IPS-NIHi7 (cell line): ENCODE measurements around the gene FAM120C.

Experiments used
- DNase-seq: peaks from one replicate; pipeline ENCODE4 v3.0.0; 2012; ENCODE audit warnings: mixed read lengths; ENCODE audit errors: extremely low spot score

The FAM120C gene, protein sequence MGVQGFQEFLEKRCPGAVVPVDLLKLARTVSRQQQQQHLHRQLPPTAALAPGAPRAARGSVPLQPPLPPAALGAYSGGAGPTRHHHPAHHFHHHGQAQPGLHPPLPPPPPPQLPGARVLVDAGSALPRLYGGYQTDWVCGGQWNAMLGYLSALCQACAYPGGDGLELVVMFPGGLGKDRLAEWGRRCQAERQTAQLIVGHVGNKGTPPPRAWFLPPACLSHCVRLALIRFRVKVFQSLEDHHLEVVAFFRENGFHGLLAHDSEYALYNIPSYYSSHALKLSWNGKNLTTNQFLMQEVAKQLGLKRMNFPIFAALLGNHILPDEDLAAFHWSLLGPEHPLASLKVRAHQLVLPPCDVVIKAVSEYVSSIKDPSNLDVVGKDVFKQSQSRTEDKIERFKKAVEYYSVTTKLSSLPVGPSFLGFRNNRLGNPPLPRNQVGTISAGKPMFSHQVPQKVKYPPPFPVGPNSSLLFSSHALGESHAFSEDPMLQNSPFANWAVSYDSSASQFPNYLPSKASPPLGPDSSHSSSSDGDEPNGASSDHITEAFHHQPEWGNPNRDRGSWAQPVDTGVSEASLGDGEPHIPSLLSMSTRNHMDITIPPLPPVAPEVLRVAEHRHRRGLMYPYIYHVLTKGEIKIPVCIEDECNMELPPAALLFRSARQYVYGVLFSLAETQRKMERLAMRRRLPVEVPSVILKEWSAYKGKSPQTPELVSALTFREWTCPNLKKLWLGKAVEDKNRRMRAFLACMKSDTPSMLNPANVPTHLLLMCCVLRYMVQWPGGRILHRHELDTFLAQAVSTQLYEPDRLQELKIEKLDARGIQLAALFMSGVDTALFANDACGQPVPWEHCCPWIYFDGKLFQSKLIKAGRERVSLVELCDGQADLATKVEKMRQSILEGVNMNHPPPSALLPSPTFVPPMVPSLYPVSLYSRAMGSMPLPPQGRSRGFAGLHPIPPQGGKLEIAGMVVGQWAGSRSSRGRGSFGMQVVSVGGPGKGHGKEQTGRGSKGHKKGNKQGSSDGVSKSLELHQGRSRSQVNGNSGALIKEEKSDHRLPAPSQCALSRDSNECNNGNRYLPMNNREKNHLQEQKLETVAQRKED

DNA sequence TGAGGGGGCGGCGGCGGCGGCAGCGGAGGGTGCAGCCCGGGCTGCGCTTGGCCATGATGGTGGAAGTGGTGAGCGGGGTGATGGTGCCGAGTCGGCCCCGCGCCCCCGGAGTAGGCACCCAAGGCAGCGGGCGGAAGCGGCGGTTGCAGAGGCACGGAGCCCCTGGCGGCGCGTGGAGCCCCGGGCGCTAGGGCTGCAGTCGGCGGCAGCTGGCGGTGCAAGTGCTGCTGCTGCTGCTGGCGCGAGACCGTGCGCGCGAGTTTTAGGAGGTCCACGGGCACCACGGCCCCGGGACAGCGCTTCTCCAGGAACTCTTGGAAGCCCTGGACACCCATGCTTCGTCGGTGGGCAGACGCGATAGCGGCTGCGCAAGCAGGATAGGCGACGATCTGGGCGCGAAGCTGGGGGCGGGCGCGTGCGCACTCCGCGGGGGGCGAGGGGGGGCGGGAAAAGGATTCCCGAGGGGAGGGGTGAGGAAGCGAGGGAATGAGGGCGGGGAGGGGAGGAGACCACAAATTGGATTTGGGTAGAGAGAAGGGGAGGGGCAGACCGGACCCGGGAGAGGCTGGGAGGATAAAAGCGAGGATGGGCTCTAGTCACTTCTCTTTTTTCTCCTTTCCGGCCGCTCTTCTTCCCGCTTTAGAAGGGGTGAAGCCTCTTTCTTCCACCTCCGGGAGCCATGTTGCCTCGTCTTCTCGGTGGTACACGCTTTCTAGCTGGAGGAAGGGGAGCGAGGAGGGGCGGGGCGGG is at the start of gene FAM120C:
TSS of gene FAM120C (minus strand) at position 391 of the 750 bp plus-strand sequence. CDS start at position 335, 56 bp downstream.
- DNase-seq: peak; percentile 81

DNA sequence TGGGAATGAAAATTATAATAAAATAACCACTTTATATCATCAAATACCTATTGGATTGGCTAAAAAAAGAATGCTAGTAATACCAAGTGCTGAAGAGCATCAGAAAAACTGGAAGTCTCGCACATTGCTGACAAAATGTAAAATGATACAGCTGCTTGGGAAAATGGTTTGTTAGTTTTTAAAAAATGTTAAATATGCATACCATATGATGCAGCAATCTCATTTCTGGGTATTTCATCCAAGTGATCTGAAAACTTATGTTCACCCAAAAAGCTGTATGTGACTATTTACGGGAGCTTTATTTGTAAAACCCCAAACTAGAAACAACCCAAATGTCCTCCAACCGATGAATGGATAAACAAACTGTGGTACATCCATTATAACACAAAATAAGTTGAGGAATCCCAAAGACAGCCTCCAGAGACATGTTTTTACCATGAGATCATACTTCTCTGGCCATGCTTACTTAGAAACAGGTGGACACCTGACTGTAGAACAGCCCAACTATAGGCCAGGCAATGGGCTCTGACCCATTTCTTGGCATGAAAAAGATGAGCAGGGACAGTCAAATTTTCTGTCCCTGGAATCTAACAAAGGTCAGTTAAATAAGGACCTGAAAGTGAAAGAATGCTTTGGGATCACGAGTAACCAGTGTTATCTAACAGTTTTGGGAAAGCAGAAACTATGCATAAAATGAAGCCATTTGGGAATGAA is 47.5 kb upstream of the FAM120C start:
- DNase-seq: no peak

DNA sequence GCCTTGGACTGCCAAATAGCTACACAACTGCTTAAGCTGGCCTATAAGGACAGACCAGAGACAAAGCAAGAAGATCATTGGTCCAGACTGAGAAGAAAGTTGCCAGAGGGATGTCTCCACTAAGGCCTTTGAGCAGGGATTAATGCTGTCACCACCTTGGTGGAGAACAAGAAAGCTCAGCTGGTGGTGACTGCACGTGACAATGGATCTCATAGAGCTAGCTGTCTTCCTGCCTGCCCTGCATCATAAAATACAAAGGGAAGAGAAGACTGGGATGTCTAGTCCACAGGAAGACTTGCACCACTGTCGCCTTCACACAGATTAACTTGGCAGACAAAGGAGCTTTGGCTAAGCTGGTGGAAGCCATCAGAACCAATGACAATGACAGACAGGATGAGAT is 40.5 kb upstream of the FAM120C start:
- no peak for DNase-seq

DNA sequence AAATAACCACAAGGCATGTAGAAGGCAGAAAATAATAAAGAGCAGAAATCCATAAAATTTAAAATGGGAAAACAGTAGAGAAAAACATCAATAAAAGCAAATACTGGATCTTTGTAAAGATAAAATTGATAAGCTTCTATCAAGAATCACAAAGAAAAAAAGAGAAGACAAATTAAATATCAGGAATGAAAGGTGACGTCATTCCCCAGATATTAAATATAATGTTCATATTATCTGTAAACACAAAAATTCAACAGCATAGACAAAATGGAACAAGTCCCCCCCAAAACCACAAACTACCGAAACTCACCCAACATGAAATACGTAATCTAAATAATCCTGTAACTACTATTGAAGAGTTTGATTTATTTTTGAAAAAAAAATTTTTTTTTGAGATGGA is 30.5 kb upstream of the FAM120C start:
- no peak for DNase-seq

DNA sequence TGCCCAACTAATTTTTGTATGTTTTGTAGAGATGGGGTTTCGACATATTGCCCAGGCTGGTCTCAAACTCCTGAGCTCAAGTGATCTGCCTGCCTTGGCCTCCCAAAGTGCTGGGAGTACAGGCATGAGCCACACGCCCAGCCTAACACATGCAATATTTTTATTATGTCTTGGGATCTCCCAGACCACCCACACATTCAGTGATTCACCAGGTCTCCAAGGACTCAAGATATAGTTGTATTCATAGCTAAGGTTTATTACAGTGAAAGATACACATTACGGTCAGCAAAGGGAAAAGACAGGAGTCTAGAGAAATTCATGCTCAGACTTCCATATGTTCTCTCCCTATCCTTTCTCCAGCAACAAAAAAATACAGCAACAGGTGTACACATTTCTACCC is 25.5 kb upstream of the FAM120C start:
- DNase-seq: no peak

DNA sequence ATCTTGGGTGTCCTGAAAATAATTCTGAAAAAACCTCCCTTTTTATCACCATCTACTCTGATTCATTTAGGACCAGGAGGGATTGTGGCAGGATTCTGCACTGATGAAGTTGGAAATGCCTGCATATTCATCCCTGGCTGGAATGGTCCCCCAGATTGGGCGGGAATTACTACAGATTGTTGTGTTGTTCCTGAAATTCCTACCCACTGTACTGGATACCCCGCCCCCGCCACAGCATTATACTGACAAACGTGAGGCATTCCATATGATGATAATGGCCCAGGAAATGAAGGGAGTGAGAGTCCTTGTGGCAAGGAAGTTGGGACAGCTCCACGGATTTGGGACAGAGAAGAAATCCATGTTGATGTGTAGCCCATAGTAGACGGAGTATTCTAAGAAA is 15.2 kb upstream of the FAM120C start:
- DNase-seq: no peak

DNA sequence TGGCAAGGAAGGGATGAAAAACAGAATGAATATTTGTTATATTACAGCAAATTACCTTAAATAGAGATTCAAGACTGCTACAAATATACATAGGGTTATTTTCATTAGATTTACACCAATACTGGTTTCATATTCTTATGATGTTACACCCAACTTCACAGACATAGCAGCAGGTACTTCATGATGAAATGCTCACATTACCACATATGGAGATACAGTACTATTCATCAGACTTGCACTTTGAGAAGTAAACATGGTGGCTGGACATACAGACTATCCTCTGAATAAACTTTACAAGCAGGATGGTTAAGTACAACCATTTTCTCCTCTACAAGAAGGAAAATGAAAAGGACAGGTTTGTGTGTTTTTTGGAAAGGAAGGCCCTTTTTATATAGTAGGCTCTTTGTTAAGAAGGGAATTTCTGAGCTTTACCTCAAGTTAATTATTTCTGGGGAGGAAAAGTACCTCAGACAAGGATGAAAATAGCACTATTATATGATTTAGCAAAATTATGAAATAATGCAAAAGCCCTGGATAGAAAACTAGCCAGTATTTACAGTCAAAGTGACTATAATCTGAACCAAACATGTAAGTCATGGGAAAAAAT is 12.0 kb upstream of the FAM120C start:
- DNase-seq: no peak

DNA sequence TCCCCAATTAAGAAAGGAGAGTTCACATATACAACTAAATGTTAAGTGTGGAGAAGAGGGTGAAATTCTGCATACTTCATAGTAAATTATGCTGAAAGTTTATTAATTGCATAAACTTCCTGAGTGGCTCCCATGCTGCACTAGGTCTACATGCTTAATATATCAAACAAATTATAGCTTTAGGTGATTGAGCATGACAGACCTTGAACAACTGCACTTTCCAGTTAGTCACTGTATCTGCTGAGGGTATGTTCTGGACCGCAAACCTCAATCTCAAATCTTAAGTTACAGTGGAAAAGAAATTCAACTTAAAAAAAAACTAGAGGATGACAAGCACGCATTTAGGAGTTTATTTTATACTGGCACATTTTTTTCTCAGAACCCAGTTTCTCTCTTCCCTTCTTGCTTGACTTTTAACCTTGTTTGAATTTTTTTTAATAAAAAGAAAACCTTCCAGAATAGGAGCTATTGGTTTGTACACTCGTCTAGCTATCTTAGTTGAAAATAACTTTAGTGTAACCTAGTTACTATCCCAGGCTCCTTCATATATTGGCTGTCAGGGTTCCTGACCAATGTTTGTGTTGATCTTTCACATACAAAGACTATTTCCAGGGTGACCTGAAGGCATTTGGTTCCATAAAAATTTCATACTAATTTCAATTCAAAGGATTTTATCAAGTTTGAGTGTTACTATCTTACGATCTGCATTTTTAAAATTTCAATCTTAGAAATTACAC is 10.2 kb upstream of the FAM120C start:
- DNase-seq: no peak

DNA sequence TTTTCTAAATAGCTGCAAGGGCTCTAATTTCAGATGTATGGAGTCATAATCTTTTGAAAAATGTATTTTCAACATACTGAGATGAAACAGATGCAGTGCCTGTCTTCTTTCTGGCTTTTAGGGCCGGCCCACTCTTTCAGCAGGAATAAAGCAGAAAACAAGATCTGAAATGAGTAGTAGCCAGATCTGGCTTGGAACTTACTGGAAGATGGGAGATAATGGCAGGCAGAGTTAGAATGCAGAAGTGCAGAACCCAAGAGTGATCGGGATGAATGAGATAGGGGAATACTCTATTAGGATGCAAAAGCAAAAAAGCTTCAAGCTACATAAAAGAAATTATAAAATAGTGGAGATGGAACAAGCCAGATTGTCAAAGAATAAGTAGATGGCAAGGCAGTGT is 1.4 kb upstream of the FAM120C start:
- no peak for DNase-seq

DNA sequence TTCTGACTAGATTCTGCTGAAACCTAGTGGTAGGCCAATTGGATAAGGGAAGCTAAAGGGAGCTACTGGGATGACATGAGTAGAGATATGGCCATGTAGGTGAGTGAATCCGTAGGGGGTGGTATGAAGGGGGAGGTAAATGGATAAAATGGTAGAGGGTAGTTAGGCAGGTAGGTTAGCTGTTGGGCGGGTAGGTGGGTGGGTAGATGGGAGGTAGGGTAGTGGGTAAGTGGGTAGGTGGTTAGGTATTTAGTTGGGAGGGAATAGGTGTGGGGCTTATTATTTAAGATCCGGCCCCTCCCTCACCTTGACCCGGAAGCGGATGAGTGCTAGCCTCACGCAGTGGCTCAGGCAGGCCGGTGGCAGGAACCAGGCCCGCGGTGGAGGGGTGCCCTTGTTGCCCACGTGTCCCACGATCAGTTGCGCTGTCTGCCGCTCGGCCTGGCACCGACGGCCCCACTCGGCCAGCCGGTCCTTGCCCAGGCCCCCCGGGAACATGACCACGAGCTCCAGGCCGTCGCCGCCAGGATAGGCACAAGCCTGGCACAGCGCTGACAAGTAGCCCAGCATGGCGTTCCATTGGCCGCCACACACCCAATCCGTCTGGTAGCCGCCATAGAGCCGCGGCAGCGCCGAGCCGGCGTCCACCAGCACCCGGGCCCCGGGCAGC is 725 bp downstream of the FAM120C start:
- peak; percentile 34 for DNase-seq

DNA sequence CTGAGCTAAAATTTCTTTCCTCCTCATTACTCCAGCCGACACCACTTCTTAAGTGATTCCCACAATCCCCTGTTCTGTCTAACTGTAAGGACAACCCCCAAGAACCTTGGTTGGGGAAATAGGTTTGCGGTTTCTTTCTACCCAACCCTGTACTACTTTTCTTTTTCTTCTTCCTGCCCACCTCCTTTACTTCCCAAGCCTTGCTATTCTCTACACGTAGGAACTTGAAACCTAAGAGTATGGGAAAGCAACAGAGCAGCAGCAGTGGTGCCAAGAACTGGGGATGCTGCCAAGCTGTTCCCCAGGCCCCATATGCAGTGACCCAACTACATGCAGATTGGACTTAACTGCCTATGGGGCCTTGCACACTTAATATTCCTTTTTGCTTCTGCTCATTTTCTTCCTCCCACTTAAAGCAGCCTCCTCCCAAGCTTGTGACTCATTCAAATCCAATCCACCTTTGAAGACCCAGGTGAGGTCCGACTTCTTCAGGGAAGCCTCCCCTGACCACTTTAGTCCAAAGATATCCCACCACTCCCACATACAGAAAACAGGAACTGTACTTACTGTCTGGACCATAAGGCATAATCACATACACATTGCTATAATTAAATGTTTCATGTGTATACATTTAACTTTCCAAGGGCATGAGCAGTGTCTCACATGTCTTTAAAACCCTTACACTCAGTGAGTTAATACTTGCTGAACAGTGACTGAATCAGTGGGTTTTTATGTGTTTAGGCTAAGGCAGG is 1.7 kb downstream of the FAM120C start:
- DNase-seq: no peak

DNA sequence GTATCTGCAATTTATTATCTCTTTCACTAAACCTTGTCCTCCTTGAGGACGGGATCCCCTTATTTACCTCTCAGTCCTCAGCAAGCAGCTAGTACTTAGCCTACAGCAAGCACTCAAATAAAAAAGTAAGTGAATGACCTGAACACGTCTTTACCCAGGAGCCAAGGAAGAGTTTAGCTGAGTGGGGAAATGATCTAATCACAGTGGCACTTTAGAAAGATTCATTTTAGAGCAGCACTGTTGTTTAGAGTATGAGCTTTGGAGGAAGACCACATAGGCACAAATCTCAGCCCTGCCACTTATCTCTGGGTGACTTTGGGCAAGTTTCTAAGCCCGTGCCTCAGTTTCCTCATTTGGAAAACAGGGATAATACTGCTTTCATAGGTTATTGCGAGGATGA is 2.7 kb downstream of the FAM120C start:
- DNase-seq: no peak

DNA sequence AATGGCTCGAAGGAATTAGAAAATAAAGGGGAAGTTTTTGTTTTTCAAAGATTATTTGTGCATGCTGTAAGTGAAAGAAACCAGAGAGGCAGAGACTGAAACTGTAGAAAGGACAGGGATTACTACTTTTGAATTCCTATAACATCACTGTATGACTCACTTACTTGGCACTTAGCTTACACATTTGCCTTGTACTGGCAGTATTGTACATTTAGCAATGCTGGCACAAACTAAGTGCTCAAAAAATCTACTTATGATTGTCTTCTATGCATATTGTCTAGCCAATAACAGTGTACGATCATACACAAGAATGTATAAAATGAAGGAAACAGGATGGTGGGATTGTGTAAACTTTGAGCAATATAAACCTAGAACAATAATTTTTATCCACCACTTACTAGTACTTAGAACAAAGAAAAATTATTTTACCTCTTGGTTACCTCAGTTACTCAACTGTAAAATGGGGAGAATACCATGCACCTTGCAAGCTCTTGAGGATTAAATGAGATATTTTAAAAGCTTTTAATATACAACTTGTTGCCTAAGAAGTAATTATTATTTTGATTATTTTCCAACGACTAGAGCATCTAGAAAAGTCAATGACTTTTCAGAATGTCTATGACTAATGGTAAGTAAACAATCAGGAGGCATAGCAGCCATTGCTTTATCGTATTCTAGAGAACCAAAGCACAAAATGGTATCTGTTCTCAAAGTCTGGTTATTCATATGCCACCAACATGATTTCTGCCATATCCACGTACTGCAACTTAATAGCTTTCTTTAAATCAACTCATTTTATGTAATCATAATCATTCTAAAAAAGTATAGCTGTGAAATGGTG is 4.7 kb downstream of the FAM120C start:
- no peak for DNase-seq

DNA sequence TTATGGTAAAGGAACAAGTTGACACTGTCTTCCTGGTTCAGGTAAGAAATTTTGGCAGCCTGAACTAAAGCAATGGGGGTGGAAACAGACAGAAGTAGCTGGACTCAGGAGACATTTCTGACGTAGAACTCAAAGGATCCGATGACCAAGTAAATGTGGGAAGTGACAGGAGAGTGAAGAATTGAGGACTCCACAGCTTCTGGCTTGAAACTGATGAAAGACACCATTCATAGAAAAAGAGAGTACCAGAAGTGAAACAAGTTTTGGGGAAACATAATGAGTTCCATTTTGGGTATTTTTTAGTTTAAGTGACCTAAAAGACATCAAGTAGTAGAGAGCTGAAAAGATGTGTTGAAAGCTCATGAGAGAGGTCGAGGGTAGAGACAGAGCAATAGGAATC is 5.7 kb downstream of the FAM120C start:
- no peak for DNase-seq

DNA sequence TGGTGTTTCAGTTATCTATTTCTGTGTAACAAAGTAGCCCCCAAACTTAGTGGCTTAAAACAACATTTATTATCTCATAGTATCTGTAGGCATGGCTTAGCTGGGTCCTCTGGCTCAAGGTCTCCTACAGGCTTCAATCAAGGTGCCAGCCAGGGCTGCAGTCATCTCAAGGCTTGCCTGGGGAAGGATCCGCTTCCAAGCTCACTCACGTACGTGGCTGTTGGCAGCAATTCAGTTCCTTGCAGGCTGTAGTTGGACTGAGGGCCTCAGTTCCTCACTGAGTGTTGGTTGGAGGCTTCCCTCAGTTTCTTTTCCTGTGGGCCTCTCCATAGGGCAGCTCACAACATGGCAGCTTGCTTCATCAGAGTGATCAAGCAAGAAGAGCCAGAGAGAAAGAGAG is 9.3 kb downstream of the FAM120C start:
- no peak for DNase-seq

DNA sequence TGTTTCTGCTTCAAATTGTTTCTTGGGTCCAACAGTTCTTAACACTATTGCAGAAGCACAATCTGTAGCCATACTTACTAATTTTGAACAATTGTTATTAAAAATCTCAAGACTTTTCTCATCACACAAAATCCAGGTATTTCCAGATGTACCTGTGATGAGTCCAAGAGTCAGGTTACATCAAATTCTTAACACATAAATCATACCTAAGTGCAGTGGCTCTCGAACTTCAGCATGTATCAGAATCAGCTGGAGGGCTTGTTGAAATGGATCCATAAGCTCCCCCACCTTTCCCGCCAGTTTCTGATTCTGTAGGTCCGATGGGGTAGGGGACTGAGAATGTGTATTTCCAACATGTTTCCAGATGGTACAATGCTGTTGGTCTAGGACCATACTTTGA is 10.6 kb downstream of the FAM120C start:
- DNase-seq: no peak

DNA sequence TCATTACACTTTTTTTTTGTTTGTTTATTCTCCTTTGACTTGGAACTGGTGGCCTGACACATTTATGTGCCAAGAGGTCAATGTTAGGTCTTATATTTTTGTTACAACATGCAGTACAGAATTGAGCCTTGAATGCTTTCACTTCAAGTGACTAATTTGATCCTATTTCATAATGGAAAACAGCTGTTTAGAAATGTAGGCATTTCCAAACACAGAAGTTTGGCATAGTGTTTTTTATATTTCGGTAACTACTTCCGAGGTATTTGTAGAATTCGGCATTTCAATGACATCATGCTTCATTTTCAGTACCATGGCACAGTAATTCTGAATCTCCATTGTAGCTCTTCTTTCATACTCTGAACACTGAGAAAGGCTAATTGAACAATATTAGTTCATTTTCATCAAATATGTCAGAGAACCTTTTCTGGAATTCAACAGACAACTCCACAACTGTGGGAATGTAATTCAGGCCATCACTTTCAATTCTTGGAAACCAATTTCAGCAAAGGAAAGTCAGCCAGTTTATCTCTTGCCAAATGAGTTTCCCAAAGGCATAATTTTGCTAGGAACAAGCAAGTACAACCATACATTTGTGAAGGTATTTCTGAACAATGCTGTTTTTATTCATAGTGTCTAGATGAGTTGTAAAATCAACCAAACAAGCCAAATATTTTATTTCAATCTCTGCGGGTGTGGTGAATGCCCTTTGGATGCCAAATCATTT is 11.4 kb downstream of the FAM120C start:
- DNase-seq: no peak
